Measurements from ENCODE around the gene RBMS3.

DNA sequence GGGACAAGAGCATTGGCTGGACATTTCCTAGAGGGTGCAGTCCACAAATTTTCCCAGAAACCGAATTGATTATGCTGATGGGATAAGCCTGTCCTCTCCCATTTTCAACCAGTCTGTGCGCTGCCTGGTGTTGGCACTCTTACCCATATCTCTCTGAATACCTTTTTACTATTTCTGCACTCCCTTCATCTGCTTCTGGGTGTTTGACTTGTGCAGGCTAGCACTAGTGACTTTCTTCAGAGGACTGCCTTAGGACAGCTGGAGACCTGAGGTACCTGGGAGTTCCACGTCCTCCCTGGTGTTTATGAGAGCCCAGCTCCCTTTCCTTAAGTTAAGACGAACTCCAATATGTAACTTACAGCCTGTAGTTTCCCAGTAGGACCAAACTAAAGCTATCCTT, 50.2 kb downstream of the RBMS3 start:
- no peak for TF ChIP-seq PKNOX1 (IDR thresholded peaks at IDR 0.05)
- TF ChIP-seq TARDBP (IDR thresholded peaks at IDR 0.05) = no peak
- TF ChIP-seq BHLHE40 (IDR thresholded peaks at IDR 0.05; ENCODE audit: borderline replicate concordance) = no peak
- TF ChIP-seq SUZ12 (IDR thresholded peaks at IDR 0.05) = no peak
- no peak for TF ChIP-seq HDGF (IDR thresholded peaks at IDR 0.05; ENCODE audit: borderline replicate concordance)
- TF ChIP-seq FOXM1 (IDR thresholded peaks at IDR 0.05; ENCODE audit: borderline replicate concordance) = no peak
- no peak for TF ChIP-seq ZNF384 (IDR thresholded peaks at IDR 0.05)
- no peak for TF ChIP-seq SP1 (IDR thresholded peaks at IDR 0.05)
- no peak for TF ChIP-seq LEF1 (IDR thresholded peaks at IDR 0.05; ENCODE audit: borderline replicate concordance)
- TF ChIP-seq L3MBTL2 (conservative IDR thresholded peaks at IDR 0.05) = no peak
- no peak for TF ChIP-seq NFRKB (IDR thresholded peaks at IDR 0.05)
- TF ChIP-seq ELF4 (IDR thresholded peaks at IDR 0.05) = no peak
- no peak for TF ChIP-seq FOXK2 (IDR thresholded peaks at IDR 0.05)
- TF ChIP-seq ARNT (IDR thresholded peaks at IDR 0.05) = no peak

All from HEK293T (cell line).